HEK293 (cell line): ENCODE data around the gene POU2F2.

Experiments used
- CTCF ChIA-PET: fragments of 350-600 bp; formaldehyde crosslinking; extraction: SDS; loops from one replicate; lab custom pipeline; 2021; ENCODE audit warnings: antibody characterized with exemption; lab: Yijun Ruan, JAX
- POLR2A ChIA-PET: fragments of 300-600 bp; formaldehyde crosslinking; extraction: SDS; loops from one replicate; lab custom pipeline; 2020; ENCODE audit warnings: antibody characterized with exemption, inconsistent platforms; lab: Yijun Ruan, JAX
- H3K27ac ChIP-seq: fragments of 200-500 bp; sonication (Bioruptor generic); 2 replicates; pipeline ENCODE4 v1.5.1; 2014; ENCODE audit warnings: low read depth, low read length, control low read depth, inconsistent platforms; ENCODE audit errors: extremely low read depth
- H3K36me3 ChIP-seq, 2 experiments: fragments of 200-500 bp in 1 of 2; sonication (Bioruptor generic) in 1 of 2; 1 replicate in 1 of 2; 2 replicates in 1 of 2; pipeline ENCODE4 v1.5.1; 2014 to 2017; ENCODE audit warnings: inconsistent platforms in 2 of 2, low read length in 2 of 2; ENCODE audit not compliant: control insufficient read depth in 2 of 2, insufficient read depth in 1 of 2
- H3K4me1 ChIP-seq: fragments of 200-500 bp; sonication (Bioruptor generic); 2 replicates; pipeline ENCODE4 v1.5.1; 2014; ENCODE audit warnings: mild to moderate bottlenecking, low read length, inconsistent platforms; ENCODE audit not compliant: control insufficient read depth, insufficient read depth
- H3K4me3 ChIP-seq: 2 replicates; pipeline ENCODE4 v1.5.1; 2011; ENCODE audit warnings: low read depth, mild to moderate bottlenecking, control low read depth, low read length, moderate library complexity
- H3K9me3 ChIP-seq: fragments of 200-500 bp; sonication (Bioruptor generic); 2 replicates; pipeline ENCODE4 v1.5.1; 2014; ENCODE audit warnings: low read depth, low read length, inconsistent platforms; ENCODE audit not compliant: control insufficient read depth, insufficient read depth
- KLF1 ChIP-seq: fragments of 450-650 bp; formaldehyde crosslinking; IDR thresholded peaks from 2 replicates; pipeline ENCODE4 v1.5.1; 2016; ENCODE audit warnings: missing biosample characterization, missing genetic modification characterization
- MYNN ChIP-seq: fragments of 450-650 bp; formaldehyde crosslinking; IDR thresholded peaks from 2 replicates; pipeline ENCODE4 v1.5.1; 2016; ENCODE audit warnings: missing biosample characterization, missing genetic modification characterization, borderline replicate concordance
- PRDM1 ChIP-seq: fragments of 450-650 bp; formaldehyde crosslinking; IDR thresholded peaks from 2 replicates; pipeline ENCODE4; 2016; ENCODE audit warnings: missing biosample characterization, missing genetic modification characterization
- SALL2 ChIP-seq: fragments of 450-650 bp; formaldehyde crosslinking; IDR thresholded peaks from 2 replicates; pipeline ENCODE4 v1.5.0; 2017; ENCODE audit warnings: missing biosample characterization, mild to moderate bottlenecking, missing genetic modification characterization, borderline replicate concordance
- ZBTB48 ChIP-seq: fragments of 450-650 bp; formaldehyde crosslinking; IDR thresholded peaks from 2 replicates; pipeline ENCODE4 v1.5.1; 2016; ENCODE audit warnings: missing biosample characterization, missing genetic modification characterization
- ZNF10 ChIP-seq: fragments of 450-650 bp; formaldehyde crosslinking; IDR thresholded peaks from 2 replicates; pipeline ENCODE4 v1.5.1; 2017; ENCODE audit warnings: missing biosample characterization, missing genetic modification characterization
- ZNF138 ChIP-seq: fragments of 450-650 bp; formaldehyde crosslinking; IDR thresholded peaks from 2 replicates; pipeline ENCODE4 v1.5.1; 2016; ENCODE audit warnings: missing biosample characterization, missing genetic modification characterization, borderline replicate concordance
- ZNF169 ChIP-seq: fragments of 450-650 bp; formaldehyde crosslinking; IDR thresholded peaks from 2 replicates; pipeline ENCODE4 v1.5.1; 2016; ENCODE audit warnings: missing biosample characterization, missing genetic modification characterization
- ZNF391 ChIP-seq: fragments of 450-650 bp; formaldehyde crosslinking; IDR thresholded peaks from 2 replicates; pipeline ENCODE4 v1.5.1; 2016; ENCODE audit warnings: low read depth, missing biosample characterization, missing genetic modification characterization, borderline replicate concordance
- ZNF423 ChIP-seq: fragments of 450-650 bp; formaldehyde crosslinking; IDR thresholded peaks from 2 replicates; pipeline ENCODE4 v1.5.1; 2016; ENCODE audit warnings: missing biosample characterization, missing genetic modification characterization
- ZNF473 ChIP-seq: fragments of 450-650 bp; formaldehyde crosslinking; IDR thresholded peaks from 2 replicates; pipeline ENCODE4 v1.5.1; 2017; ENCODE audit warnings: missing biosample characterization, missing genetic modification characterization
- ZNF530 ChIP-seq: fragments of 450-650 bp; formaldehyde crosslinking; IDR thresholded peaks from 2 replicates; pipeline ENCODE4 v1.5.1; 2016; ENCODE audit warnings: low read depth, missing biosample characterization, missing genetic modification characterization
- ZNF548 ChIP-seq: fragments of 450-650 bp; formaldehyde crosslinking; IDR thresholded peaks from 2 replicates; pipeline ENCODE4 v1.5.1; 2016; ENCODE audit warnings: missing biosample characterization, missing genetic modification characterization
- ZNF660 ChIP-seq: fragments of 450-650 bp; IDR thresholded peaks from 2 replicates; pipeline ENCODE4 v1.5.1; 2018; ENCODE audit warnings: missing biosample characterization, mild to moderate bottlenecking, missing genetic modification characterization
- TF ChIP-seq, protein P1 (sequence below): fragments of 450-650 bp; formaldehyde crosslinking; IDR thresholded peaks from 2 replicates; pipeline ENCODE4 v1.5.1; 2016; ENCODE audit warnings: missing biosample characterization, missing genetic modification characterization
- TF ChIP-seq, protein P2 (sequence below): fragments of 450-650 bp; formaldehyde crosslinking; IDR thresholded peaks from 2 replicates; pipeline ENCODE4 v1.5.1; 2016; ENCODE audit warnings: missing biosample characterization, missing genetic modification characterization
- TF ChIP-seq, protein P3 (sequence below): fragments of 450-650 bp; formaldehyde crosslinking; IDR thresholded peaks from 2 replicates; pipeline ENCODE4 v1.5.1; 2016; ENCODE audit warnings: missing biosample characterization, missing genetic modification characterization
- TF ChIP-seq, protein P4 (sequence below): fragments of 450-650 bp; formaldehyde crosslinking; IDR thresholded peaks from 2 replicates; pipeline ENCODE4 v1.5.1; 2016; ENCODE audit warnings: missing biosample characterization, missing genetic modification characterization
- TF ChIP-seq, protein P5 (sequence below): fragments of 450-650 bp; formaldehyde crosslinking; IDR thresholded peaks from 2 replicates; pipeline ENCODE4 v1.5.1; 2016; ENCODE audit warnings: missing biosample characterization, missing genetic modification characterization
- TF ChIP-seq, protein P6 (sequence below): fragments of 450-650 bp; formaldehyde crosslinking; IDR thresholded peaks from 2 replicates; pipeline ENCODE4; 2016; ENCODE audit warnings: missing biosample characterization, missing genetic modification characterization
- TF ChIP-seq, protein P7 (sequence below): fragments of 450-650 bp; formaldehyde crosslinking; IDR thresholded peaks from 2 replicates; pipeline ENCODE4 v1.5.1; 2016; ENCODE audit warnings: missing biosample characterization, missing genetic modification characterization

Gene POU2F2

DNA sequence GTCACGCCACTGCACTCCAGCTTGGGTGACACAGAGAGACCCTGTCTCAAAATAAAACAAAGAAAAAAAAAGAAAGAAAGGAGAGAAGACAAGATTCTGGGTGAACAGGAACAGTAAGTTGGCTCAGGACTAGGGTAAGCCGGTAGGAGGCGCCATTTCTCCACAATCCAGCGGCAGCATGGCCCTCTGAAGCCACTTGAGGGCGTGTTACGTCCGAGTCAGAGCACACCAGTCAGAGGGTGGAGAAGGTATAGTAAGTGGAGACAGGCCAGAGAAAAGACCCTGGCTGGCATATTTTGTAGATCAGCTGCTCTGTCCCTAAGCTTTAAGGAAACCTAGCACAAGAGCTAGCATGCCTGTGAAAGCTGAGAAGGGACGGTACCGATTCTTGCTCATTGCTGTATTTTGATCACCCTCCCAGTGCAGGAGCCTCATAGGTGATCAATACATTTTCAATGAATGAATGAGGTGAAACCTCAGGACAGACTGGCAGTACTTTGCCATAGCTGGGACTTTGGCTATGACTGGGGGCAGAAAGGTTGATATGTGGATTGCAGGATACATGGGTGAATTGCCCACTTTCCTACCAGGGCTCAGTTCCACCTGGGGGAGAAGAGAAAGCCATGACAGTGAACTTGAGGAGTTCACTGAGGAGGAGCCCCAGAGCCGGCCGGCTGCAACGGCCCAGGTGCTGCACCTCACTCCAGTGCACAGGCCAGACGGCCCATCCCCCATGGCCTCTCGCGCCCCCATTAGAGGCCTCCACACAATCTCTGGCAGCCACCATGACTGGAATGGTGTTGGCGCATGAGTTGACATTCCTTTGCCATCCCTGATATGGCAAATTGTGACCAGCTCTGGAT is 23.5 kb downstream of the POU2F2 start (continued):
- TF ChIP-seq PRDM1 (tag by site-specific recombination) (peak; percentile 43; the same call in 1 of the 2 replicates), ZBTB48 (tag by site-specific recombination) (0 out of 2 replicates have a peak, but pooled peaks have one; percentile 31), ZNF660 (tag by site-specific recombination) (peak; percentile 92), ZNF10 (tag by site-specific recombination) (0 out of 2 replicates have a peak, but pooled peaks have one; percentile 12), ZNF548 (no peak), MYNN (tag by site-specific recombination) (no peak), ZNF391 (tag by site-specific recombination) (peak; percentile 80; the same call in 1 of the 2 replicates), KLF1 (peak; percentile 33; the same call in 1 of the 2 replicates), ZNF423 (no peak), ZNF169 (tag by site-specific recombination) (no peak)
- TF ChIP-seq, protein P1, sequence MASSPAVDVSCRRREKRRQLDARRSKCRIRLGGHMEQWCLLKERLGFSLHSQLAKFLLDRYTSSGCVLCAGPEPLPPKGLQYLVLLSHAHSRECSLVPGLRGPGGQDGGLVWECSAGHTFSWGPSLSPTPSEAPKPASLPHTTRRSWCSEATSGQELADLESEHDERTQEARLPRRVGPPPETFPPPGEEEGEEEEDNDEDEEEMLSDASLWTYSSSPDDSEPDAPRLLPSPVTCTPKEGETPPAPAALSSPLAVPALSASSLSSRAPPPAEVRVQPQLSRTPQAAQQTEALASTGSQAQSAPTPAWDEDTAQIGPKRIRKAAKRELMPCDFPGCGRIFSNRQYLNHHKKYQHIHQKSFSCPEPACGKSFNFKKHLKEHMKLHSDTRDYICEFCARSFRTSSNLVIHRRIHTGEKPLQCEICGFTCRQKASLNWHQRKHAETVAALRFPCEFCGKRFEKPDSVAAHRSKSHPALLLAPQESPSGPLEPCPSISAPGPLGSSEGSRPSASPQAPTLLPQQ (tag by site-specific recombination), result peak; percentile 53
- TF ChIP-seq, protein P2, sequence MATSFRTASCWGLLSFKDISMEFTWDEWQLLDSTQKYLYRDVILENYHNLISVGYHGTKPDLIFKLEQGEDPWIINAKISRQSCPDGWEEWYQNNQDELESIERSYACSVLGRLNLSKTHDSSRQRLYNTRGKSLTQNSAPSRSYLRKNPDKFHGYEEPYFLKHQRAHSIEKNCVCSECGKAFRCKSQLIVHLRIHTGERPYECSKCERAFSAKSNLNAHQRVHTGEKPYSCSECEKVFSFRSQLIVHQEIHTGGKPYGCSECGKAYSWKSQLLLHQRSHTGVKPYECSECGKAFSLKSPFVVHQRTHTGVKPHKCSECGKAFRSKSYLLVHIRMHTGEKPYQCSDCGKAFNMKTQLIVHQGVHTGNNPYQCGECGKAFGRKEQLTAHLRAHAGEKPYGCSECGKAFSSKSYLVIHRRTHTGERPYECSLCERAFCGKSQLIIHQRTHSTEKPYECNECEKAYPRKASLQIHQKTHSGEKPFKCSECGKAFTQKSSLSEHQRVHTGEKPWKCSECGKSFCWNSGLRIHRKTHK (tag by site-specific recombination), result no peak
- TF ChIP-seq, protein P3, sequence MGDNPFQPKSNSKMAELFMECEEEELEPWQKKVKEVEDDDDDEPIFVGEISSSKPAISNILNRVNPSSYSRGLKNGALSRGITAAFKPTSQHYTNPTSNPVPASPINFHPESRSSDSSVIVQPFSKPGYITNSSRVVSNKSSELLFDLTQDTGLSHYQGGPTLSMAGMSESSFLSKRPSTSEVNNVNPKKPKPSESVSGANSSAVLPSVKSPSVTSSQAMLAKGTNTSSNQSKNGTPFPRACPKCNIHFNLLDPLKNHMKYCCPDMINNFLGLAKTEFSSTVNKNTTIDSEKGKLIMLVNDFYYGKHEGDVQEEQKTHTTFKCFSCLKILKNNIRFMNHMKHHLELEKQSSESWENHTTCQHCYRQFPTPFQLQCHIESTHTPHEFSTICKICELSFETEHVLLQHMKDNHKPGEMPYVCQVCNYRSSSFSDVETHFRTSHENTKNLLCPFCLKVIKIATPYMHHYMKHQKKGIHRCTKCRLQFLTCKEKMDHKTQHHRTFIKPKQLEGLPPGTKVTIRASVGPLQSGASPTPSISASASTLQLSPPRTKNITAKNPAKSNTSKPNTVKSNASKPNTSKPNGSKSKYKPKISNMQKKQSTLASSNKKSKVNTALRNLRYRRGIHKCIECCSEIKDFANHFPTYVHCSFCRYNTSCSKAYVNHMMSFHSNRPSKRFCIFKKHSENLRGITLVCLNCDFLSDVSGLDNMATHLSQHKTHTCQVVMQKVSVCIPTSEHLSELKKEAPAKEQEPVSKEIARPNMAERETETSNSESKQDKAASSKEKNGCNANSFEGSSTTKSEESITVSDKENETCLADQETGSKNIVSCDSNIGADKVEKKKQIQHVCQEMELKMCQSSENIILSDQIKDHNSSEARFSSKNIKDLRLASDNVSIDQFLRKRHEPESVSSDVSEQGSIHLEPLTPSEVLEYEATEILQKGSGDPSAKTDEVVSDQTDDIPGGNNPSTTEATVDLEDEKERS (tag by site-specific recombination), result no peak
- TF ChIP-seq, protein P4, sequence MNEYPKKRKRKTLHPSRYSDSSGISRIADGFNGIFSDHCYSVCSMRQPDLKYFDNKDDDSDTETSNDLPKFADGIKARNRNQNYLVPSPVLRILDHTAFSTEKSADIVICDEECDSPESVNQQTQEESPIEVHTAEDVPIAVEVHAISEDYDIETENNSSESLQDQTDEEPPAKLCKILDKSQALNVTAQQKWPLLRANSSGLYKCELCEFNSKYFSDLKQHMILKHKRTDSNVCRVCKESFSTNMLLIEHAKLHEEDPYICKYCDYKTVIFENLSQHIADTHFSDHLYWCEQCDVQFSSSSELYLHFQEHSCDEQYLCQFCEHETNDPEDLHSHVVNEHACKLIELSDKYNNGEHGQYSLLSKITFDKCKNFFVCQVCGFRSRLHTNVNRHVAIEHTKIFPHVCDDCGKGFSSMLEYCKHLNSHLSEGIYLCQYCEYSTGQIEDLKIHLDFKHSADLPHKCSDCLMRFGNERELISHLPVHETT (tag by site-specific recombination), result 0 out of 2 replicates have a peak, but pooled peaks have one; percentile 47

DNA sequence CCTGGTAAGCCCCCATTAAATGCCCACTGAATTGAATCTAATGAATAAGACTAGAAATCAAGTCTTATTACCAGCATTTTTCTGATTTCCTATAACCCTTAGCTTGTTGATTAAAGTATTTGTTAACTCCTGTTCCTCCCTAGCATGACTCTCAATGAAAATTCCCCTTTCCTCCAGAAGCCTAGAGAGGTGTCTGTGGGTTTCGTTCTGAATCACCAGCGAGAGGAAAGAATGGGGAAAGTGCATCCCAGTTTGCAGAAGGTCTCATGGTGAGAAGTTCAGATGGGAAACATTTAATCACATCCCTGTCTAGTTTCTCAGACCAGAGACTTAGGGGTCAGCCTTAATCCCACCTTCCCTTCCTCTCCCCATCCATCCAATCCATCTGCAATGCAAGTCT is 26.9 kb downstream of the POU2F2 start:
- ChIA-PET CTCF (interaction anchor here (0.7 to 2.4 kb wide), 8 partner anchors 8 to 1665 kb away, joined by 3 to 18 read pairs (median 3); no protein-coding TSS in a partner anchor), POLR2A (no interaction called here)
- Histone ChIP-seq H3K27ac (no peak overlapping the region), H3K4me1 (no peaks in the 10 kb centered on the region), H3K36me3 (no peaks in the 10 kb centered on the region), H3K4me3 (no peak overlapping the region), H3K9me3 (no peaks in the 10 kb centered on the region; the same call in 1 of the 2 replicates)
- TF ChIP-seq, protein P5, sequence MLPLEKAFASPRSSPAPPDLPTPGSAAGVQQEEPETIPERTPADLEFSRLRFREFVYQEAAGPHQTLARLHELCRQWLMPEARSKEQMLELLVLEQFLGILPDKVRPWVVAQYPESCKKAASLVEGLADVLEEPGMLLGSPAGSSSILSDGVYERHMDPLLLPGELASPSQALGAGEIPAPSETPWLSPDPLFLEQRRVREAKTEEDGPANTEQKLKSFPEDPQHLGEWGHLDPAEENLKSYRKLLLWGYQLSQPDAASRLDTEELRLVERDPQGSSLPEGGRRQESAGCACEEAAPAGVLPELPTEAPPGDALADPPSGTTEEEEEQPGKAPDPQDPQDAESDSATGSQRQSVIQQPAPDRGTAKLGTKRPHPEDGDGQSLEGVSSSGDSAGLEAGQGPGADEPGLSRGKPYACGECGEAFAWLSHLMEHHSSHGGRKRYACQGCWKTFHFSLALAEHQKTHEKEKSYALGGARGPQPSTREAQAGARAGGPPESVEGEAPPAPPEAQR, result no peak
- TF ChIP-seq ZNF138 (no peak), ZNF473 (tag by site-specific recombination) (no peak), ZNF530 (tag by site-specific recombination) (no peak), SALL2 (tag by site-specific recombination) (no peak), KLF1 (no peak)
- TF ChIP-seq, protein P6, sequence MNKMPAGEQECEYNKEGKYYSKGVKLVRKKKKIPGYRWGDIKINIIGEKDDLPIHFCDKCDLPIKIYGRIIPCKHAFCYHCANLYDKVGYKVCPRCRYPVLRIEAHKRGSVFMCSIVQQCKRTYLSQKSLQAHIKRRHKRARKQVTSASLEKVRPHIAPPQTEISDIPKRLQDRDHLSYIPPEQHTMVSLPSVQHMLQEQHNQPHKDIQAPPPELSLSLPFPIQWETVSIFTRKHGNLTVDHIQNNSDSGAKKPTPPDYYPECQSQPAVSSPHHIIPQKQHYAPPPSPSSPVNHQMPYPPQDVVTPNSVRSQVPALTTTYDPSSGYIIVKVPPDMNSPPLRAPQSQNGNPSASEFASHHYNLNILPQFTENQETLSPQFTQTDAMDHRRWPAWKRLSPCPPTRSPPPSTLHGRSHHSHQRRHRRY (tag by site-specific recombination), result no peak
- TF ChIP-seq, protein P7, sequence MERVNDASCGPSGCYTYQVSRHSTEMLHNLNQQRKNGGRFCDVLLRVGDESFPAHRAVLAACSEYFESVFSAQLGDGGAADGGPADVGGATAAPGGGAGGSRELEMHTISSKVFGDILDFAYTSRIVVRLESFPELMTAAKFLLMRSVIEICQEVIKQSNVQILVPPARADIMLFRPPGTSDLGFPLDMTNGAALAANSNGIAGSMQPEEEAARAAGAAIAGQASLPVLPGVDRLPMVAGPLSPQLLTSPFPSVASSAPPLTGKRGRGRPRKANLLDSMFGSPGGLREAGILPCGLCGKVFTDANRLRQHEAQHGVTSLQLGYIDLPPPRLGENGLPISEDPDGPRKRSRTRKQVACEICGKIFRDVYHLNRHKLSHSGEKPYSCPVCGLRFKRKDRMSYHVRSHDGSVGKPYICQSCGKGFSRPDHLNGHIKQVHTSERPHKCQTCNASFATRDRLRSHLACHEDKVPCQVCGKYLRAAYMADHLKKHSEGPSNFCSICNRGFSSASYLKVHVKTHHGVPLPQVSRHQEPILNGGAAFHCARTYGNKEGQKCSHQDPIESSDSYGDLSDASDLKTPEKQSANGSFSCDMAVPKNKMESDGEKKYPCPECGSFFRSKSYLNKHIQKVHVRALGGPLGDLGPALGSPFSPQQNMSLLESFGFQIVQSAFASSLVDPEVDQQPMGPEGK (tag by site-specific recombination), result no peak
